Muscle of arm (tissue), 12 donors: ENCODE data around the gene TBC1D25. TPM values are rescaled to one million over a fixed set of nuclear protein-coding genes. Genes with fewer than 3 reads are reported as not detected.

Source experiments
- DNase-seq: peaks from one replicate; pipeline ENCODE4 v3.0.0-alpha.2; 2013
- polyA plus RNA-seq, 12 donors: library from polyadenylated mRNA; unstranded; fragments of 120-200 nt; gene quantifications; one replicate each; pipeline ENCODE4 v1.2.1, GENCODE V29; 2013; ENCODE audit not compliant: insufficient read length in 12 of 12

The TBC1D25 gene
- polyA plus RNA-seq, 12 donors = 5.8 to 11.3 (median 8.0) TPM; not detected in 1

DNA sequence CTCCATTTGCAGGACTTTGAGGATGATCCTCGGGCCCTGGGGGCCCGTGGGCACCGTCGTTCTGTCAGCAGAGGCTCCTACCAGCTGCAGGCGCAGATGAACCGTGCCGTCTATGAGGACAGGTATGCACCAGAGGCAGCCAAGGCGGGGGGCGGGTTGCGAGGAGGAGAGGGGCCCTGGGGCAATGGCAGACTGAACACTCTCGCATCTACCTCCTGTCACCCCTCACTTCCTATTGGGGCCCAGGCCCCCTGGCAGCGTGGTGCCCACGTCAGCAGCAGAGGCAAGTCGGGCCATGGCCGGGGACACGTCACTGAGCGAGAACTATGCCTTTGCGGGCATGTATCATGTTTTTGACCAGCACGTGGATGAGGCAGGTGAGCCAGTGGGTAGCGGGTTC lies 59.8 kb downstream of the TBC1D25 start:
- DNase-seq = no peak

DNA sequence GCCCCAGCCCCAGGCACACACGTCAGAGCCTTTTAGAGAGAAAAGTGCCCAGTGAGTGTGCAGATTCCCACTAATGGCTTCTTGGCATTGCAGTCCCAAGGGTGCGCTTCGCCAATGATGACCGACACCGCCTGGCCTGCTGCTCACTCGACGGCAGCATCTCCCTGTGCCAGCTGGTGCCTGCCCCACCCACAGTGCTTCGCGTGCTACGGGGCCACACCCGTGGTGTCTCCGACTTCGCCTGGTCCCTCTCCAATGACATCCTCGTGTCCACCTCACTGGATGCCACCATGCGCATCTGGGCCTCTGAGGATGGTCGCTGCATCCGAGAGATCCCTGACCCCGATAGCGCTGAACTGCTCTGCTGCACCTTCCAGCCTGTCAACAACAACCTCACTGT lies 60.7 kb downstream of the TBC1D25 start:
- no peak for DNase-seq

DNA sequence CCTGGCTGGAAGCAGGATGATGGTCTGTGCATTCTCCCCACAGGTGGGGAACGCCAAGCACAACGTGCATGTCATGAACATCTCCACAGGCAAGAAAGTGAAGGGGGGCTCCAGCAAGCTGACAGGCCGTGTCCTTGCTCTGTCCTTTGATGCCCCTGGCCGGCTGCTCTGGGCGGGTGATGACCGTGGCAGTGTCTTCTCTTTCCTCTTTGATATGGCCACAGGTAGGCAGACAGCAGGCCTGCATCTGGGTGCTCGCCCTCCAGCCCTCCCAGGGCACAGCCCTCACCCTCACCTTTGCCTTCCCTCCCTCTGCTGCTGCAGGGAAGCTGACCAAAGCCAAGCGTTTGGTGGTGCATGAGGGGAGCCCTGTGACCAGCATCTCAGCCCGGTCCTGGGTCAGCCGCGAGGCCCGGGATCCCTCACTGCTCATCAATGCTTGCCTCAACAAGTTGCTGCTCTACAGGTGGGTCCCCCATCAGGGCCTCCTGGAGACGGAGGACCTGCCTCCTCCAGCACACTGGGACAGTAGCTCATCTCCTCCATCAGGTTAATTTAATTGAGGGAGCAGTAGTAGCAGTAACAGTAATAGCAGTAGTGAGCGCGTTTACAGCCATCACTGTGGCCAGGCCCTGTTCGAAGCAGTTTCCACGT lies 62.4 kb downstream of the TBC1D25 start:
- DNase-seq = no peak

DNA sequence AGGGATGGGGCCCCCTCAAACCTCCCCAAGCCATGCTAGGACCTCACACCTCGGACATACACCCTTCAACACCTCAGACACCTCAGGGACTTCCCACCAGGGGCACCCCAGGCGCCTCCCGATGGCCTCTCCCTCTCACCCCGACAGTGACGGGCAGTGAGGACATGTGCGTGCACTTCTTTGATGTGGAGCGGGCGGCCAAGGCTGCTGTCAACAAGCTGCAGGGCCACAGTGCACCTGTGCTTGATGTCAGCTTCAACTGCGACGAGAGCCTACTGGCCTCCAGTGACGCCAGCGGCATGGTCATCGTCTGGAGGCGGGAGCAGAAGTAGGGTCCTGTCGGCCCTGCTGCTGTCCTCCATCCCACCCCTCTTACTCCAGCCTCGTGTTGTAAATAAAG lies 65.2 kb downstream of the TBC1D25 start:
- no peak for DNase-seq

DNA sequence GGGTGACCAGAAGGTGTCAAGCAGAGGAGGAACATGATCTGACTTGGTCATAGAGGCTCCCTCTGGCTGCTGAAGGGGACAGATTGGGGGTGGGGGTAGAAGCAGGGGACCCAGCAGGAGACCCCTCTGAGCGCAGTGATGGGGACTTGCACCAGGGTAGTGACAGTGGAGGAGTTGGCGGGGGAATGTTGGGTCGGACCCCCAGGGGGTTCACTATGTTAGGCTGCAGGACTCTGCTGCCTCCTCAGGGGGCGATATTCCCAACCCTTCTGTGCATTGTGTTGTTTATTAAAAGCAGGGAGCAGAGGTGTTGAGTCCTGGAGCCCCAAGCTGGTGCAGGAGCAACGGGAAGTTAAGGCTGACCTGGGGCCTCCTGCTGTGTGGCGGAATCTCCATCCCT lies 66.6 kb downstream of the TBC1D25 start:
- no peak for DNase-seq

DNA sequence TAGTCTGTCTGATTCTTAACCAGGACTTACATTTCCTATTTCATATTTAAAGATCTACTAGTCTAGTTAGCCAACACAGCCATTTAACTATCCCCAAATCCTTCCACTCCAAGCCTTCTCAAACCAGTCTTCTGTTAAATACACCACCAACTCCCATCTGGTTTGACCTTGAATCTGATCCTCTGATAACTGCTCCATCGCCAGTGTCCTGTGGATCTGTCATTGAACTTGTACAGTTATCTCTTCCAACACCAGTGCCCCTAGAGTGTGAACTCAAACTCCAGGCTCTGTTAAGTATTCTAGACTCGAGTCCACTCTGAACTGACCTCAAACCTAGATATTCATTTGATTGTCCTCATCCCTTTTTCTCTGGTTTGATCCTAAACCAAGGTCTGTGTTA lies 72.2 kb downstream of the TBC1D25 start:
- DNase-seq = no peak

Other genes with a start within 250 kb of the TBC1D25 start
- gene SSX3, start 183.0 kb upstream of the TBC1D25 start, polyA plus RNA-seq = not detected
- gene SSX4, start 156.2 kb upstream of the TBC1D25 start, polyA plus RNA-seq = not detected
- gene SSX4B, start 127.8 kb upstream of the TBC1D25 start, polyA plus RNA-seq = not detected
- 10 to 100 TPM in 2 of 12 donors, 1 to 10 TPM in 9, not detected in 1; 3.6 to 30.2 (median 7.7) TPM for gene SLC38A5, start 69.5 kb upstream of the TBC1D25 start, polyA plus RNA-seq
- 10 to 100 TPM in 11 of 12 donors, not detected in 1; 19.4 to 37.3 (median 25.8) TPM for gene FTSJ1, start 63.5 kb upstream of the TBC1D25 start, polyA plus RNA-seq
- 10 to 100 TPM in 1 of 12 donors, 1 to 10 TPM in 10, not detected in 1; 2.5 to 12.9 (median 4.0) TPM for gene PORCN, start 30.7 kb upstream of the TBC1D25 start, polyA plus RNA-seq
- gene EBP, start 17.9 kb upstream of the TBC1D25 start, polyA plus RNA-seq = 10 to 100 TPM in 11 of 12 donors, not detected in 1; 13.1 to 34.0 (median 17.4) TPM
- gene RBM3, start 34.8 kb downstream of the TBC1D25 start, polyA plus RNA-seq = 100 to 1,000 TPM; 275 to 787 (median 338) TPM
- 100 to 1,000 TPM in 2 of 12 donors, 10 to 100 TPM in 9, not detected in 1; 77.4 to 117 (median 87.8) TPM for gene WDR13, start 57.8 kb downstream of the TBC1D25 start, polyA plus RNA-seq
- gene WAS, start 144.1 kb downstream of the TBC1D25 start, polyA plus RNA-seq = 10 to 100 TPM in 2 of 12 donors, 1 to 10 TPM in 9, not detected in 1; 2.5 to 21.9 (median 3.3) TPM
- 10 to 100 TPM in 1 of 12 donors, 1 to 10 TPM in 10, not detected in 1; 3.0 to 21.7 (median 3.9) TPM for gene SUV39H1, start 157.0 kb downstream of the TBC1D25 start, polyA plus RNA-seq
- under 1 TPM in 1 of 12 donors, not detected in 11; 0.29 TPM for gene GLOD5, start 222.0 kb downstream of the TBC1D25 start, polyA plus RNA-seq
- gene GATA1, start 246.9 kb downstream of the TBC1D25 start, polyA plus RNA-seq = 1 to 10 TPM in 2 of 12 donors, under 1 TPM in 8, not detected in 2; 0.37 to 1.4 (median 0.51) TPM